Choroid plexus epithelial cell (primary cell): ENCODE measurements around the gene ATP1A2.

Experiments
- DNase-seq: peaks from one replicate; pipeline ENCODE4 v3.0.0-alpha.2; 2010; ENCODE audit warnings: low read depth
- H3K4me3 ChIP-seq: 2 replicates; pipeline ENCODE4 v1.5.1; 2011; ENCODE audit warnings: low read depth, mild to moderate bottlenecking, control low read depth, low read length, moderate library complexity
- TF ChIP-seq, protein P1 (sequence below): conservative IDR thresholded peaks from 2 replicates; pipeline ENCODE4 v1.5.1; 2011; ENCODE audit warnings: low read depth, mild to moderate bottlenecking, control low read depth, inconsistent platforms, low read length, moderate library complexity

The ATP1A2 gene

DNA sequence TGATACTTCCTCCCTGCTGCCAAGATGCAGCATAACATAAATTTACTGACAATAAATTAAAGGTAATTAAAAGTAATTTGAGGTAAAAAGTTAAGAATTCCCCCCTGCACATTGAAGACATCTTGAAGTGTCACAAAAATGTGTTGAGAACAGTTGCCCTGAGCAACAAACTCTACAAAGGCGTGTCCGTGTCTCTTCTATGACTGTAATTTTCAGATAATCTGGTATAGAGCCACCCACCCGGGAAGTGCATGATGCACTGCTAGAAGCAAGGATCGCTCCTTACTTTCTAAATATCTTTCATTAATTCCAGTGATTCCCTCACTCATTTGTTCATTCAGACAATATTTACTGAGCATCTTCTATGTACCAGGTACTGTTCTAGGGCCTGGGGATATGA, 63.8 kb downstream of the ATP1A2 start:
- TF ChIP-seq, protein P1, sequence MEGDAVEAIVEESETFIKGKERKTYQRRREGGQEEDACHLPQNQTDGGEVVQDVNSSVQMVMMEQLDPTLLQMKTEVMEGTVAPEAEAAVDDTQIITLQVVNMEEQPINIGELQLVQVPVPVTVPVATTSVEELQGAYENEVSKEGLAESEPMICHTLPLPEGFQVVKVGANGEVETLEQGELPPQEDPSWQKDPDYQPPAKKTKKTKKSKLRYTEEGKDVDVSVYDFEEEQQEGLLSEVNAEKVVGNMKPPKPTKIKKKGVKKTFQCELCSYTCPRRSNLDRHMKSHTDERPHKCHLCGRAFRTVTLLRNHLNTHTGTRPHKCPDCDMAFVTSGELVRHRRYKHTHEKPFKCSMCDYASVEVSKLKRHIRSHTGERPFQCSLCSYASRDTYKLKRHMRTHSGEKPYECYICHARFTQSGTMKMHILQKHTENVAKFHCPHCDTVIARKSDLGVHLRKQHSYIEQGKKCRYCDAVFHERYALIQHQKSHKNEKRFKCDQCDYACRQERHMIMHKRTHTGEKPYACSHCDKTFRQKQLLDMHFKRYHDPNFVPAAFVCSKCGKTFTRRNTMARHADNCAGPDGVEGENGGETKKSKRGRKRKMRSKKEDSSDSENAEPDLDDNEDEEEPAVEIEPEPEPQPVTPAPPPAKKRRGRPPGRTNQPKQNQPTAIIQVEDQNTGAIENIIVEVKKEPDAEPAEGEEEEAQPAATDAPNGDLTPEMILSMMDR: no peak
- no peak for DNase-seq
- no peak overlapping the region for H3K4me3 ChIP-seq

DNA sequence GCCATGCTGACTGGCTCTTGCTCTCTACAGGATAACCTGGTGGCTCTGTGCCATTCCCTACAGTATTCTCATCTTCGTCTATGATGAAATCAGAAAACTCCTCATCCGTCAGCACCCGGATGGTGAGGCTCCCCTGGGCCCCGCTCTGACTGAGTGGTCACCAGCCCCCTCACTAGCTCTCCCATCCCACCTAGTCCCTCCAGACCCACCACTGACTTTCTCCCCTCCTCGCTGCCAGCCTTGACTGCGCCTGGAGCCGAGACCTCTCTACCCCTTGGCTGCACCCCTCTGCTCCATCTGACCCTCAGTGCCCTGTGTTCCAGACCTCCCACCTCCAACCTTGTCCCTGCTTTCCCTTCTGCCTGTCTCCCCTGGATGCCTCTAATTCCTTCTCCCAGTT, 70.7 kb downstream of the ATP1A2 start:
- TF ChIP-seq, protein P1: no peak
- no peak for DNase-seq
- H3K4me3 ChIP-seq: no peak overlapping the region

DNA sequence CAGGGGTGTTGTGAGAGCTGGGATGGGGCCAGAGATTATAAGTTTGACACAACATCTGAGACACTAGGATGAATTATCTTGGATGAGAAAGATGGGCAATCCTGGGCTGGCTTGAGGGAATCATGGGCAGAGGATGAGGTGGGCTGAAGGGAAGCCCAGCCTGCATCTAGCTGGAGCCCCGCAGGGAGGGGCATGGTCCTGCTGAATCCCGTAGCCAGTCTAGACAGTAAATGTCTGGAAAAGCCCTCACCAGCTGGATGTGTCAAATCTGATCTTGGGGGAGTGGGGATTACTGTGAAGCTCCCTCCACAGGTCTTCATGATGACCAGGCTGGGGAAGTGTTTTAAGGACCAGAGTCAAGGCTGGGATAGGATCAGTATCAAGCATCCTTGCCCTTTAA, 71.2 kb downstream of the ATP1A2 start:
- DNase-seq: no peak
- H3K4me3 ChIP-seq: no peak overlapping the region
- TF ChIP-seq, protein P1: no peak

DNA sequence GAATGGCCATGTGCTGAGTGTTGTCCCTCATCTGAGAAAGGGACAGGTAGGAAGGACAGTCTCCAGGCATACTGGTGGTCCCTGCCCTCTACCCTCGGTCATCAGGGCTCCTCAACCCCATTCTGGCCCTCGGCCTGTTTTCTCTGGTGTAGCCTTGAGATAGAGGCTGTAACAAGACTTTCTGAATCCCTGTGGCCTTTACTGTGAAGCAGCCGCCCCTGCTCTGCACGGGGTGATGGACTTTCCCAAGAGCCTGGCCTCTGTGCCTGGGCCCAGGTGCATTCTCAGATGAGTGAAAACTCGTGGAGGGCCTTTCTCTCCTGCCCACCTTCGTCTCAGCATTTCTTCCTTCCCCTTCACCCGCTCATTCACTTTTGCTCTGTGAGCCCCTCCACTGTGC, 71.8 kb downstream of the ATP1A2 start:
- no peak overlapping the region for H3K4me3 ChIP-seq
- TF ChIP-seq, protein P1: no peak
- no peak for DNase-seq

DNA sequence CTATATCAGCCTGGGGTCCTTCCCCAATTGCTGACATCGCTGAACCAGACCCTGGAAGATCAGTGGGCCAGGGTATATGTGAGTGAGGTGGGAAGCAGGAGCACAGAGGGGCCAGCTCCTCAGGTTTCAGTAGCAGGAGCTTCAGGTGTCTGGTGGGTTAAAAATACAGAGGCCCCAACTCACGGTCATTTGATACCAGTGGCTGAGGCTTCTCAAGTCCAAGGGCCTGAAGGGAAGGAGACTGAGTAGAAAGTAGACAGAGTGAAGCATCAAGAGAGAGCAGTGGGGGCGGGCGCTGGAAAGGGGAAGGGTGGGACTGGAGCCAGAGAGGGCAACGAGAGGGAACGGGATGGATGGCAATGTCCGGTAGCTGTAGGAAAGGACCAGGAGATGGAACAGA, 72.8 kb downstream of the ATP1A2 start:
- DNase-seq: no peak
- H3K4me3 ChIP-seq: no peak overlapping the region
- TF ChIP-seq, protein P1: no peak

DNA sequence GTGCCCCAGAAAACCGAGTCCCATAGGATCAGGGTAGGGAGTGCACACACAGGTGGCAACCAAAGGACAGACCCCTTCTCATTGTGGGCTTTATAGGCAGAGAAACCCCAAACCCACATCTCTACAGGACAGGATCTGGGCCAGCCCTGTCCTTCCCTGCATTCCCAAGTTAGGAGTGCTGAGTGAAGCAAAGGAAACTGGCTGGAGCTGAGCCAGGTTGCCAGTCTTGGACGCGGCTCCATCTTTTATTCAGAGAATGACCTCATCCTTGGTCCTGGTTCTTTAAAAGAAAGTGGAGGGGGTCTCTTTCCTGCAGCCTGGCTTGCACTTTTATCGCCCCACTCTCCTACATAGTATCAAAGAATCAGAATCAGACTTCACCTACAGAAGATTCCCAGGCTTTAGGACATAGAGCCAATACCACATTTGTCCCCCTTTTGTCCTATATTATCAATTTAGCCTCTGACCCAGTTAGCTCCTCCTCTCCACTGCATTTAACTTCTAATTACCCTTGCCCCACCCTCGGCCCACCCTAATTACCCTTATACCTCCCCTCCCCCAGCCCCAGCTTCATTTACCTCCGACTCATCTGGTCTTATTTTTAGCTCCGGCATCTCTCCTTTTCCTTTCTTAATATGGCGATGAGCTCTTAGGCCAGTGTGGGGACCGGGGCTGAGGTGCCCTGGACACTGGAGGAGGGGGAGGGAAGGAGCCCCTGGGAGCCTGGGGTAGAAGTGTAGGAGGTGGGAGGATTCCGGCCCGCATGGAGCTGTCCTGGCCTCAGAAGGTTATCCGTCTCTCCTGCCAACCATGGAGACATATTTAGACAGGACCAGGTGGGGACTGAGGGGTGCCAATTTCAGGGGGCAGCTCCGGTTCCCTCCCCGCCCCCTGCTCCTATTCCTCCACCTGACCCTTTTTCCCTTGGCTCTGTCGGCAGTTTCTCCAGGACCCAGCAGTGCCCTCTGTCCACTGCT, 74.4 kb downstream of the ATP1A2 start, which contains the start of gene CASQ1:
TSS of gene CASQ1 (plus strand) at position 927 of the 977 bp plus-strand sequence. CDS start 177 bp downstream, outside the sequence.
- no peak for DNase-seq
- H3K4me3 ChIP-seq: no peak within 1 kb of the TSS
- TF ChIP-seq, protein P1: no peak
